GM21825 (cell line): ENCODE measurements around the gene VWA5B2.

Experiments used
- ATAC-seq: cut with Tn5 transposase; IDR thresholded peaks from one replicate; pipeline ENCODE4 v1.9.1; 2021; ENCODE audit warnings: mild to moderate bottlenecking, moderate library complexity; ENCODE audit not compliant: unreplicated experiment

VWA5B2 gene

DNA sequence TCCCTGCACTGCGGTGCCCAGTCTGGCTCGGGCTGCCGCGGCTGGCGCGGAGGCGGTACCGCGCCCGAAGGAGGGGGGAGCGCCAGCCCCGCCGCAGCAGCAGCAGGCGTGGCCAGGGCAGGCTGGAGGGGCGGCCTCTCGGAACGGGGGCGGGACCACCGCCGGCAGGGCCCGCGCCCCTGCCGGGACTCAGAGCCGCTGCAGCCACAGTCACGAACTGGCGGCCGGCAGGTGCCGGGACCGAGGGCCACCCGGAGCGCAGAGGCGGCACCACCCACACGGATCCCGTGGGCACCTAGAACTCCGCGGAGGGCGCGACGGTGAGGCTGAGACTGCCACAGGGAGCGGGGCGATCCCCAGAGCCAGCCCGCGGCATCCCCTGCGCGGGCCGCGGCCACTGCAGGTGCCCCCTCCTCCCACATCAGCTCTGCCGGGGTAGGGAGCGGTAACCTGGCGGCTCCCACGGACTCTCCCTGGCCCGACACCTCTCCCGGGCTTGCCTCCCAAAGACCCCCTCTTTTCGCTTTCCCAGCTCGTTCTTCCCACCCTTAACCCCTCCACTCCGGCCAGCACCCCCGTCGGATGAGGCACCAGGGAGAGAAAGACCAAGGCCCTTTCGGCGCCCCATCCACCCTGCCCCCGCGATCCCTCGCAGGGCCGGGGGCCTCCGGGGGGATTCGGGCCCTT is at the start of gene VWA5B2:
VWA5B2 (plus strand) TSS at position 192 of the 687 bp plus-strand sequence. CDS start 944 bp downstream, outside the sequence.
- ATAC-seq = peak; percentile 70

DNA sequence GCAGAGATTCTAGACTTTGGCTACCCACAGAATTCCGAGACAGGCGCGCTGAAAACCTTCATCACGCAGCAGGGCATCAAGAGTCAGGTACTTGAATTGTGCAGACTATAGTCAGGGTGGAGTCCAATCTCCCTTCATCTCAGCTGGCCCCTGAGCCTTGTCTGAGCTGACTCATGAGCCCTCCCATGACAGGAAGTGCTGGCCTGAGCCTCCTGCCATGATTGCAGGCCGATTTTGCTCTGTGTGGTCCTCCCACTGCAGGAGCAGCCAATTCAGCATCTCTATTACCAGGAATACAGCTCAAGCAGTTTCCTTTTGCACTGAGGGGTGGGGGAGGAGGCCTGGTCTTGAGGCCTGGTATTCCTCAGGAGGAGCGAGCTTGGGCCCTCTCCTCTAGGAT is 49.2 kb upstream of the VWA5B2 start:
- ATAC-seq = no peak

DNA sequence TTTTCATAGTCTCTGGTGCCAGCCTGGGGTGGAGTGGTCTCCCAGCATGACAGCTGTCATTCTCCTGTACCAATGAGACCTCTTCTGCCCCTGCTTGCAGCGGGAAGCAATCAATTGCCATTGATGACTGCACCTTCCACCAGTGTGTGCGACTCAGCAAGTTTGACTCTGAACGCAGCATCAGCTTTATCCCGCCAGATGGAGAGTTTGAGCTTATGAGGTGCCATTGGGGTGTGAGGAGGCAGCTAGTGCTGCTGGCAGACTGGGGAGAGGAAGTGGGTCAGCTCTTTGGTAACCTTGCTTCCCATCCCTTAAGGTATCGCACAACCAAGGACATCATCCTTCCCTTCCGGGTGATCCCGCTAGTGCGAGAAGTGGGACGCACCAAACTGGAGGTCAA is 47.8 kb upstream of the VWA5B2 start:
- no peak for ATAC-seq

DNA sequence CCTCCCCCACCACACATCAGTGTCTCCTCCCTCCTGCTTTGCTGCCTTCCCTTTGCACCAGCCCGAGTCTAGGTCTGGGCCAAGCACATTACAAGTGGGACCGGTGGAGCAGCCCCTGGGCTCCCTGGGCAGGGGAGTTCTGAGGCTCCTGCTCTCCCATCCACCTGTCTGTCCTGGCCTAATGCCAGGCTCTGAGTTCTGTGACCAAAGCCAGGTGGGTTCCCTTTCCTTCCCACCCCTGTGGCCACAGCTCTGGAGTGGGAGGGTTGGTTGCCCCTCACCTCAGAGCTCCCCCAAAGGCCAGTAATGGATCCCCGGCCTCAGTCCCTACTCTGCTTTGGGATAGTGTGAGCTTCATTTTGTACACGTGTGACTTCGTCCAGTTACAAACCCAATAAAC is 45.7 kb upstream of the VWA5B2 start:
- no peak for ATAC-seq

DNA sequence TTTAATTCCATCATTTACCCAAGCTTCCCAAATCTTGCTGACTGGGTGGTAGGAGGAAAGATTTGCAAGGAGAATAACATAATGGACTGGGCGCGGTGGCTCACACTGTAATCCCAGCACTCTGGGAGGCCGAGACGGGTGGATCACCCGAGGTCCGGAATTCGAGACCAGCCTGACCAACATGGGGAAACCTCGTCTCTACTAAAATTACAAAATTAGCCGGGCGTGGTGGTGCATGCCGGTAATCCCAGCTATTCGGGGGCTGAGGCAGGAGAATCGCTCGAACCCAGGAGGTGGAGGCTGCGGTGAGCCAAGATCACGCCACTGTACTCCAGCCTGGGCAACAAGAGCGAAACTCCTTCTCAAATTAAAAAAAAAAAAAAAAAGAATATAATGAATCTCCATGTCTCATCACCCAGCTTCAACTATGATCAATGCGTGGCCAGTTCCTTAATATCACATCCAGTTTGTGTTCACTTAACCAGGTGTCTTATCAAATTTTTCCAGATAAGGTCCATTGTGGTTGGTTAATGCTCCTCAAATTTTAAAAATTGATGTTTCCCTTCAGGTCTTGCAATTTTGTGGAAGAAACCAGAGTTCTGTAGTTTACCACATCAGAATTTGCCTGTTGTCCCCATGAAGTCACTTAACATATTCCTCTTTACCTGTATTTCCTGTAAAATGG is 44.7 kb upstream of the VWA5B2 start:
- ATAC-seq = no peak

DNA sequence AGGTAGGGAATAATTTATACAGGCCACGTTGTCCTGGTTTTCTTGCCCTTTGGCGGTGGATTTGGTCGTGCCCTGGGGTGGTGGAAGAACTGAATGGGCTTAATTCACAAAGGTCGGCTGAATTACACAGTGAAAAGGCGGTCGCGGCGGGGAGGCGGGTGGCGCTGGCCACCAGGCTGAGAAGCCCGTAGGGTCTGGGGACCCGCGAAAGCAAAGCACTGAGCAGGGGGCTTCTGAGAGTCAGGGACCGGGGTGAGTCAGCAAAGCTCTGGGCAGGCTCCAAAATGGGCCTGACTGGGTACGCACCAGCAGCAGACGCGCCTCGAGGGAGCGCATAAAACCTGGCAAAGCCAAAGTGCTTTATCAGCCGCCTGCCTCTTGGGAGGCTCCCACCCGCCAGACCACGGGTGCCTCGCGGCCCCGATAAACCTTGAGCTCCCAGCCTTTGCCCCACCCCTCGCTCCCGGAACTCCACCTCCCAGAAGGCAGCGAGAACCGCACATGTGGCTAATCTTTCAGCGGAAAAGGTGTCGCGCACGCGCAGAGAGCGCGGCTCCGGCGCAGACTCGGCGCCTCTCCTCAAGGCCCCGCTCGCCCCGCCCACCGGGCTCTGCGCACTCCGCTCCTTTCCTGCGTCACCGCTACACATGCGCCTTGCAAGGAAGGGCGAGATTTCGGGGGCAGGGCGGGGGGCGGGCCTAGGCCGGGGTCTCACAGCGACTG is 43.8 kb upstream of the VWA5B2 start:
- ATAC-seq = peak; percentile 86

DNA sequence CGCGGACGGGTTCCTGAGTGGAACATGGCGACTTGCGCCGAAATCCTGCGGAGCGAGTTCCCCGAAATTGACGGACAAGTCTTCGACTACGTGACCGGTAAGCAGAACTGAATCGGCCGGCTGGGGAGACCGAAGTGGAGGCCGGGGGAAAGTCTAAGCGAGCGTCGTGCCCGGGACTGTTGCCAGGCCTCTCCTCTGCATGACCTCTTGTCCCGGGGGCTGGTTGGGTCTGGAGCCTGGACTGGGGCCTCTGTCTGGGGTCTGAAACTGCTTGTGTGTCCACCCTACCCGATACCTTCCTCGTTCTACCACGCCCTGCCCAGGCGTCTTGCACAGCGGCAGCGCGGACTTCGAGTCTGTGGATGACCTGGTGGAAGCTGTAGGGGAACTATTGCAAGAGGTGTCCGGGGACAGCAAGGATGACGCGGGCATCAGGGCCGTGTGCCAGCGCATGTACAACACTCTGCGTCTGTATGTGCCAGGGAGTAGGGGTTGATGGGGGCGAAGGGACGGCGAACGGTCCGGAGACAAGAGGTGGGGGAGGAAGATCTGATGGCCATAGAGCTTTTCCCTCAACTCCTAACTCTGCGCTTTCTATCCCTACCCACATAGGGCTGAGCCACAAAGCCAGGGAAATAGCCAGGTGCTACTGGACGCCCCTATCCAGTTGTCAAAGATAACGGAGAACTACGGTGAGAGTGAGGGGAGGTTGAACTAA is 43.0 kb upstream of the VWA5B2 start, which contains the start of gene ABCF3:
ABCF3 (plus strand) TSS at position 16 of the 718 bp plus-strand sequence; CDS start at position 25, 9 bp downstream.
- no peak for ATAC-seq

DNA sequence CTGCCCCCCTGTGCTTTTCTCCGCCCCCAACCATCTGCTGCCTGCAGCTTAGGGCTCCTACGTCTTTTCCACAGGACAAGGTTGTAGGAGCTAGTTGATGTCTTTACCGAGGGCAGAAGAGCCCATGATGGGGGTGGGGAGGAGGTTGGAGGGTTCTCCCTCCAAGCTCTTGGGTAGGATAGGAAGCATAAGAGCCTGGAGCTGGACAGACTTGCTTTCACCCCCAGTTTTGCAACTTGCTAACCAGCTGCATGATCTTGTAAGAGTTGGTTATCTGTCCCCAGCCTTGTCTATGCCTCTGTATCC is 42.5 kb upstream of the VWA5B2 start:
- ATAC-seq = no peak

DNA sequence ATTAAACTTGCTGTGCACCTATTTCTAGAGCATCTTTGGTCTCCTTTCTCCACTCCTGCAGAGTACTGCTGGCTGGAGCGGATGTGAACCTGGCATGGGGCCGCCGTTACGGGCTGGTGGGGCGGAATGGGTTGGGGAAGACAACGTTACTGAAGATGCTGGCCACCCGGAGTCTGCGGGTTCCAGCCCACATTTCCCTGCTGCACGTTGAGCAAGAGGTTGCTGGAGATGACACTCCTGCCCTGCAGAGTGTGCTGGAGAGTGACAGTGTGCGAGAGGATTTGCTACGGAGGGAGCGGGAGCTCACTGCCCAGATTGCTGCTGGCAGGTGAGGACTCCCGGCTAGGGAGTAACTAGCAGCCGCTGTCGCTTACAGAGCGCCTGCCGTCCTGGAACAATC is 41.3 kb upstream of the VWA5B2 start:
- ATAC-seq = no peak

DNA sequence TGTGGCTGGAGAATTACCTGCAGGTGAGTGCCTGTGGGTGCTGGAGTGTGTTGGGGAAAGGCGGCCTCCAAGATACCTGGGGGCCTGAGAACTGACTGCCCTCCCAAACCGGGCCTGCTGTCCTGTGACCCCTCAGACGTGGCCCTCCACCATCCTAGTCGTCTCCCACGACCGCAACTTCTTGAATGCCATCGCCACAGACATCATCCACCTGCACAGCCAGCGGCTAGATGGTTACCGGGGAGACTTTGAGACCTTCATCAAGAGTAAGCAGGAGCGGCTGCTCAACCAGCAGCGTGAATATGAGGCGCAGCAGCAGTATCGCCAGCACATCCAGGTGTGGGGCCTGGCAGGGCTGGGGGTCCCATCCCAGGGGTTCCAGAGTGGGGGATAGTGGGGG is 40.0 kb upstream of the VWA5B2 start:
- no peak for ATAC-seq

DNA sequence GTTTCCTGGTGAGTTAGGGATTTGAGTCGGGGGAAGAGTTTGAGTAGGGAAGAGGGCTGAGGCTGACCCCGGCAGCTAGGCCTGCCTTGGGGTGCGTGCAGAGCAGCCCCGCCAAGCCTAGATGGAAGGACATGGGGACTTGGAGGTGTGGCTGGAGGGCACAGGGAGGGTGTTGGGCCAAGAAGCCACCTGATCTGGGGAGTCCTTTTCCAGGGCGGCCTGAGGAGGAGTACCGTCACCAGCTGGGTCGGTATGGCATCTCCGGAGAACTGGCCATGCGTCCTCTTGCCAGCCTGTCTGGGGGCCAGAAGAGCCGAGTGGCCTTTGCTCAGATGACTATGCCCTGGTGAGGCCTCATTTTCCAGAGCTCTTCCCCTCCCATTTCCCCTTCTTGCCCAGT is 36.5 kb upstream of the VWA5B2 start:
- ATAC-seq = no peak

DNA sequence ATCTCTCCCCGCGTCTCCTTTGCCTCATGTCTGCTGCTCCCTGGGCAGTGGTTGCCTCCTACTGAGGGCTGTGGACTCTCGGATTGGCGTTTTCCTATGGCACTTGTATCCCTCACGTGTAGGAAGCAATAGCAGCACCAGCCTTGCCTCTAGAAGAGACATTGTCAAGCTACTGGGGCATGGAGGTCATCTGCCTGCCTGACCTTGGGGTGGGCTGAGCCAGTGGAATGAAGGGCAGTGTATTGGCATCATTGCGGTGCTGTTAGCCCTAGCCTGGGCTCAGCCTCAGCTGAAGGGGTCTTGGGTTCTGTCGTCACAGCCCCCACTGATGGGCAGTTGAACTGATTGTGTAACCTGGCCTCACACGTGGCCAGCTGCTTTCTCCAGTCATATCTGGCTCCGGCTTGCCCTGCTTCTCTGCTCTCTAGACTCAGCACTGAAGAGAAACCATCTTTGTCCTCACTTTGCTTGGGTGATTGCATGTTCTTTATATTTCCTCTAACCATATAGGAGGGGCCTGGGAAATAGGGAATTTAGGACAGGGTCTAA is 35.3 kb upstream of the VWA5B2 start:
- no peak for ATAC-seq

DNA sequence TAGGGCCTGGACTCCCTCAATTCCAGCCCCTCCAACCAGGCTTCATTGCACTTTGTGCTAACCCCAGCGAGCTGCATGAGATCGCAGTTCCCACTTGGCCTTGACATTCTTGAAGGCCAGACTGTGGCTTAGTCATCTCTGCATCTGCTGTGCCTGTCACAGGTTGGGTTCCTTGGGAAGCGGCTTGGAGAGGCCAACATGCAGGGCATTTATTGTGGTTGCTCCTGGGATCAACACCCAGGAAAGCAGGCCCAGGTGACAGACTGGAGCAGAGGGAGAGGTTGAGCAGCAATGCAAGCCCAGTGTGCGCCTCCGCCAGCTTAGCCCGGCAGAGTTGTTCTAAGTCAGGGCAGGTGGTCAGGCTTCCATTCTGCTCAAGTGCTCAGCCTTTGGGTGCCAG is 32.8 kb upstream of the VWA5B2 start:
- ATAC-seq = no peak

DNA sequence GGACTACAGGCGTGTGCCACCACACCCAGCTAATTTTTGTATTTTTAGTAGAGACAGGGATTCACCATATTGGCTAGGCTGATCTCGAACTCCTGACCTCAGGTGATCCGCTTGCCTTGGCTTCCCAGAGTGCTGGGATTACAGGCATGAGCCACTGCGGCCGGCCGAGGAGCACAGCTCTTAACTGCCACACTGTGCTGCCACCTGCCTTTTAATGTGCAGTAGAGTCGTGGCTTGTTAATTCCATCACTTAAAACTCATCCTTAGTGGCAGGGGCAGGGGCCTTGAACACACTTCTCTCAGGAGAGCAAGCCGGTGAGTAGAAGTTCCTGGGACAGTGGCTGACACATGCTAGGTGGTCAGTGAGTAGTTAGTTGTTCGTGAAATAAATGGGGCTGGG is 30.9 kb upstream of the VWA5B2 start:
- ATAC-seq = no peak

DNA sequence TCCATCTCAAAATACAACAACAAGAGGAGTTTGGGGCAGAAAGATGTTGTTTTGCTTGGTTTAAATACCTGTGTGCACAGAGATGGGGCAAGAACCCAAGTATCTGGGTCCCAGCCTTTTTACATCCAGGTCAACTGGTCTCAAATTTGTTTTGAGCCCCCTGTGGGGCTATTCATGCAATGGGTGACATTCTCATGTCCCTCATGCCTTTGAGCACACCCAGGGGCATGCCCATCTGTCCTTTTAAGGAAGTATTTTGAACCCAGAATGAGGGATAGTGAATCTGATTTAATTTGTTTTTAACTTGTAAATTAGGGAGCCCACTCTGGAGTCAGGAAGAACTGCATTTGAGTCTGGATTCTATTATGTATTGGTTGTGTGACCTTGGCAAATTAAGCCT is 28.6 kb upstream of the VWA5B2 start:
- ATAC-seq = no peak

DNA sequence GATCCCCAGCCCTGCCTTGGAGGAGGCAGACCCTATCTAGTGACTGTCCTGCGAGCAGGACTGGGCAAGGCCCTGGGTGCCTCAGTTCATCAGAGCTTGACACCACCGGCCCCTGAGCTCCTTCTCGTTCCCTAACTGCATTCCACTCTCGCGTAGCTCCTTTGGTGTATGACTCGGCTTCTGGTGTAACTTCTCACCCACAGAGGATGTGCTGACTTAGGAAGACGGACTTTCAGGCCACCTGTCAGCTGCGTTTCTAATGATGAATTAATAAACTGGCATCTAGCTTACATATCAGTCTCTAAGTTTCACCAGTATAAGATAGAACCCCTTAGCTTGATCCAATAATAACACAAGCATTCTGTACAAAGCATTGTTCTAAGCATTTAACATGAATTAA is 25.9 kb upstream of the VWA5B2 start:
- no peak for ATAC-seq

DNA sequence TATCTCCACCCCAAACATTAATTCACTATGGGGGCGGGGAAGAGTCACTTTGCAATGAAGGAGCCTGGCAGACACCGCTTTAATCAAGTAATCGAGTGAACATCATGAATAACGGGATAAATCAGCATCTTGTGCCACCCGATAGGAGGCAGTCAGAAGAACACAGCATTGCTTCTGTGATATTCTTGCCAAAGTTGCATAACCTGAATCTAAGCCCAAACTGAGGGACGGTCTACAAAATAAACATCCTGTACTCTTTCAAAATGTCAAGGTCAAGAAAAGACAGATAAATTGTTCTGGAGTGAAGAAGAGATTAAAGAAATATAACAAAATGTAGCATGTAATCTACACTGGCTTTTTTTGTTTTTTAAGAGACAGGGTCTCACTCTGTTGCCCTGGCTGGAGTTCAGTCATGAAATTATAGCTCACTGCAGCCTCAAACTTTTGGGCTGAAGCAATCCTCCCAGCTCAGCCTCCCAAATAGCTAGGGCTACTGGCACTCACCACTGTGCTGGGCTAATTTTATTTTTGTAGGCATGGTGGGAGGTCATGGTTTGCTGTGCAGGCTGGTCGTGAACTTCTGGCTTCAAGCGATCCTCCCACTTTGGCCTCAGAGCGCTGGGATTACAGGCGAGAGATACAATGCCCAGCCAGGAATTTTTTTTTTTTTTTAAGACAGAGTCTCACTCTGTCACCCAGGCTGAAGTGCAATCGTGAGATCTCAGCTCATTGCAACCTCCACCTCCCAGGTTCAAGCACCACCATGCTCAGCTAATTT is 20.1 kb upstream of the VWA5B2 start:
- ATAC-seq = no peak

DNA sequence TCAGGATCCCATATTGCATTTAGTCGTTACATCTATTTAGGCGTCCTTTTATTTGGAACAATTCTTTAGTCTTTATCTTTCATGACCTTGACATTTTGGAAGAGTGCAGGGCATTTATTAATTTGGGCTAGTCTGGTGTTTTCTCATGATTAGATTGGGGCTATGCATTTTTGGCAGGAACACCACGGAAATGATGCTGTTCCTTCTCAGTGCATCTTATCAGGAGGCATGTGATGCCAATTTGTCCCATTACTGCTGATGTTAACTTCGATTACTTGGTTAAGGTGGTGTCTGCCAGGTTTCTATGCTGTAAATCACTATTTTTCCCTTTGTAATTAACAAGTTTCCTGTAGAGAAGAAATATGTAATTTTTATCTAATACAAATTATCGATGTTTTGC is 18.1 kb upstream of the VWA5B2 start:
- no peak for ATAC-seq

DNA sequence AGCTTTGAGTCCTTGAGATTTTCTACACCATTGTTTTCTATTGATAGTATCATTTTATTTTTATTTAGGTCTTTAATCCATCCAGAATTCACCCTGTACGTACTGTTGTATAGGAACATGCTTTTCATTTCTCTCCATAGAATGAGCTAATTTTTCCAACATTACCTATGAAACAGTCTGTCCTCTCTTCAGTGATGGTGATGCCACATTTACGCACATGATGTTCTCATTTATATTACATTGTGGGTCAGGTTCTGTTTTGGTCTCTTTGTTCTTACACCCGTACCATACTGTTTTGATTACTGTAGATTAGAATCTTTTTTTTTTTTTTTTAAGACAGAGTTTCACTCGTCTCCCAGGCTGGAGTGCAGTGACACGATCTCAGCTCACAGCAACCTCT is 17.7 kb upstream of the VWA5B2 start:
- ATAC-seq = no peak

DNA sequence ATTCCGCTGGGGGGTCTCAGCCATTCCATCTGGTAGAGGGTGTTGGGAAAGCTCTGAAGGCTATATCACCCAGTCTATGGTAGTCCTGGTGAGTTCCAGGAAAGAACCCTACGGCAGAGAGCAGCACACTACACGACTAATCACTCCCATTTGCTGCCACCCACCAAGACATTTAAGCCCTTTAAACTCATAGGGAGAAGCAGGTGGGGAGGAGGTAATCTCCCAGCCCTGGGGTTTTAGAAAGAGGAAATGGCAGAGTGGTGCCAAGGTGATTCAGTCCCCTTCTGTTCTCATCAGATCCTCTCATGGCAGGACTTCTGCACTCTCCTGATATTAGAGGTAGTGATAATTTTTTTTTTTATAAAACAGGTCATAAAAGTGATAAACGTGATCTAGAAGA is 10.6 kb upstream of the VWA5B2 start:
- ATAC-seq = no peak
